Measurements from ENCODE around the gene TUFT1.

Gene TUFT1

GRCh38 chr1:151546011-151546925 lies 6.2 kb downstream of the TUFT1 start:
- TF ChIP-seq, protein P1, sequence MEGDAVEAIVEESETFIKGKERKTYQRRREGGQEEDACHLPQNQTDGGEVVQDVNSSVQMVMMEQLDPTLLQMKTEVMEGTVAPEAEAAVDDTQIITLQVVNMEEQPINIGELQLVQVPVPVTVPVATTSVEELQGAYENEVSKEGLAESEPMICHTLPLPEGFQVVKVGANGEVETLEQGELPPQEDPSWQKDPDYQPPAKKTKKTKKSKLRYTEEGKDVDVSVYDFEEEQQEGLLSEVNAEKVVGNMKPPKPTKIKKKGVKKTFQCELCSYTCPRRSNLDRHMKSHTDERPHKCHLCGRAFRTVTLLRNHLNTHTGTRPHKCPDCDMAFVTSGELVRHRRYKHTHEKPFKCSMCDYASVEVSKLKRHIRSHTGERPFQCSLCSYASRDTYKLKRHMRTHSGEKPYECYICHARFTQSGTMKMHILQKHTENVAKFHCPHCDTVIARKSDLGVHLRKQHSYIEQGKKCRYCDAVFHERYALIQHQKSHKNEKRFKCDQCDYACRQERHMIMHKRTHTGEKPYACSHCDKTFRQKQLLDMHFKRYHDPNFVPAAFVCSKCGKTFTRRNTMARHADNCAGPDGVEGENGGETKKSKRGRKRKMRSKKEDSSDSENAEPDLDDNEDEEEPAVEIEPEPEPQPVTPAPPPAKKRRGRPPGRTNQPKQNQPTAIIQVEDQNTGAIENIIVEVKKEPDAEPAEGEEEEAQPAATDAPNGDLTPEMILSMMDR (conservative IDR thresholded peaks at IDR 0.05; ENCODE audit: low read length) = no peak
- peak; percentile 36 for DNase-seq (ENCODE audit: low read depth)
- H3K4me3 ChIP-seq (ENCODE audit: low read length) = no peak overlapping the region

- no peak overlapping the region for H3K4me3 ChIP-seq (ENCODE audit: low read length)
- peak; percentile 98 for DNase-seq (ENCODE audit: low read depth)
- TF ChIP-seq, protein P1 (conservative IDR thresholded peaks at IDR 0.05; ENCODE audit: low read length) = no peak
Observed at GRCh38 chr1:151547119-151547899, 7.2 kb downstream of the TUFT1 start.

DNA sequence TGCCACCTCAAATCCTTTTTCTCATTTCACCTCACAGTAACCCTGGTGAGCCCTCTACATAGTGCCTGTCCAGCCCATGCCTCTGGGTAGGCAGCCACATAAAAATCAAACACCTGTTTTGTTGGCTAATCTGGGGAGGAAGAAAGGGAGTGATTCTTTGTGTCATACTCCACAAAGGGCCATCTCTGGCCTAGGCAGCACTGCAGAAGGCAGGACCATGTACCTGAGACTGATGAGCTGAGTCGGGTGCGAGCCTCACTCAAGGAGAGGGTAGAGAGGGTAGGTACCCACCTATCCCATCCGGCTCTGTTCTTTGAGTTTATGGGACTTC lies 7.8 kb downstream of the TUFT1 start:
- no peak overlapping the region for H3K4me3 ChIP-seq (ENCODE audit: low read length)
- TF ChIP-seq, protein P1 (conservative IDR thresholded peaks at IDR 0.05; ENCODE audit: low read length) = no peak
- no peak for DNase-seq (ENCODE audit: low read depth)

DNA sequence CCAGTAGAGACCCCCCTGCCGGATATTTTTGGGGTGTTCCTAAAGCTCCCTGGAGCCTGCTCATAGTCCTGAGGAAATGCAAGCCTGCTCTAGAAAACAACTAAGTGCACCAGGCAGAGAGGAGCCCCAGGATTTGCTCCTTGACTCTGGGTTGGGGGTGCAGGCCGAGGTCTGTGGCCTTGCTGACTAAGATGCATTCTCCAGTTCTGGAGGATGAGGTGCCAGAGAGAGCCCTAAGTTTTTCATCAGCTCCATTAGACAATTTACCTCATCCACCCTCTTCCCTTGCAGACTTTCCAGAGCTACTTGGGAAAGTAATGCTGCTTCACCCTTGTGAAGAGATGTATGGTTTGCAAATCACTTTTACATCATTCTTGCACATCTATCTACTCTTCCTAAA lies 9.1 kb downstream of the TUFT1 start:
- peak; percentile 49 for DNase-seq (ENCODE audit: low read depth)
- TF ChIP-seq, protein P1 (conservative IDR thresholded peaks at IDR 0.05; ENCODE audit: low read length) = no peak
- no peak overlapping the region for H3K4me3 ChIP-seq (ENCODE audit: low read length)

DNA sequence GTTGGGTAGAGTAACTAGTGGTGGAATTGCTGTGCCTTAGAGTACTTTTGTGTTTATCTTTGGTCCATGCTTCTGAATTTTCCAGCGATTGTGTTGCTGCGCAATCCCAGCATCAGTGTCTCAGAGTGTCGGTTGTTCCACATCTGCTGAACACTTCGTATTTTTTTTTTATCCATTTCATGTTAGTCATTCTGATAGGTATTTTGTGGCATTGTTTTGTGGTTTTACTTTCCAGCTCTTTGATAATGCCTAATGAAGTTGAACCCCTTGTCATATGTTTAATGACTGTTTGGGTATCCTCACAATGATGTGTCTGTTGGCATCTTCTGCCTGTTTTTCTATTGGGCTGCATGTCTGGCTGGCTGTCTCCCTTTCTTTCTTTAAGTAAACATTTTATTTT lies 13.6 kb downstream of the TUFT1 start:
- H3K4me3 ChIP-seq (ENCODE audit: low read length) = no peak overlapping the region
- TF ChIP-seq, protein P1 (conservative IDR thresholded peaks at IDR 0.05; ENCODE audit: low read length) = no peak
- DNase-seq (ENCODE audit: low read depth) = peak; percentile 75

- TF ChIP-seq, protein P1 (conservative IDR thresholded peaks at IDR 0.05; ENCODE audit: low read length) = no peak
- DNase-seq (ENCODE audit: low read depth) = no peak
- H3K4me3 ChIP-seq (ENCODE audit: low read length) = no peak overlapping the region
Observed at GRCh38 chr1:151556052-151556451, 15.9 kb downstream of the TUFT1 start.

All from AG10803 (cell line).